GM21528 (cell line): ENCODE data around the gene CPLANE1.

Source experiments
- ATAC-seq: cut with Tn5 transposase; IDR thresholded peaks from one replicate; pipeline ENCODE4 v1.9.1; 2021; ENCODE audit warnings: mild to moderate bottlenecking, moderate library complexity; ENCODE audit not compliant: unreplicated experiment, low FRiP score

Gene CPLANE1

DNA sequence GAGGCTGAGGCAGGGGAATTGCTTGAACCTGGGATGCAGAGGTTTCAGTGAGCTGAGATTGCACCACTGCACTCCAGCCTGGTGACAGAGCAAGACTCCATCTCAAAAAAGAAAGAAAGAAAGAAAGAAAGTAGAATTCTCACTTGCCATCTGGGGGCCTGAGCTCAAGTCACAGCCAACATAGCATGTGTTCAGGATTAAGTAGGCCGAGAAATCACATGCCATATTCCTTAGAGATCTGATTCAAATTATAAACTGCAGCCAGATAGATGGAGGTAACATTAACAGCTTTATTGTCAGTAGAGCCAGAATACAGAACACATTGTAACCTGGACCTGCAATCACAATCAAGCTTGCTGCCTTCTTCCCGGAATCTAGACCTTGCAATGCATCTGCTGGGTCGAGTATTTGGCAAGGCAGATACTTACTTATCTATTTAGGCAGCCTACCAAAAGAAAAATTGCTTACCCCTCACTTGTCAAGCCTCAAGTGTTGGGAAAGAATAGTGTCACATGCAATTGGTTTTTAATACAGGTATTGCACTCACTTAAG, 173.7 kb downstream of the CPLANE1 start:
- ATAC-seq: no peak

DNA sequence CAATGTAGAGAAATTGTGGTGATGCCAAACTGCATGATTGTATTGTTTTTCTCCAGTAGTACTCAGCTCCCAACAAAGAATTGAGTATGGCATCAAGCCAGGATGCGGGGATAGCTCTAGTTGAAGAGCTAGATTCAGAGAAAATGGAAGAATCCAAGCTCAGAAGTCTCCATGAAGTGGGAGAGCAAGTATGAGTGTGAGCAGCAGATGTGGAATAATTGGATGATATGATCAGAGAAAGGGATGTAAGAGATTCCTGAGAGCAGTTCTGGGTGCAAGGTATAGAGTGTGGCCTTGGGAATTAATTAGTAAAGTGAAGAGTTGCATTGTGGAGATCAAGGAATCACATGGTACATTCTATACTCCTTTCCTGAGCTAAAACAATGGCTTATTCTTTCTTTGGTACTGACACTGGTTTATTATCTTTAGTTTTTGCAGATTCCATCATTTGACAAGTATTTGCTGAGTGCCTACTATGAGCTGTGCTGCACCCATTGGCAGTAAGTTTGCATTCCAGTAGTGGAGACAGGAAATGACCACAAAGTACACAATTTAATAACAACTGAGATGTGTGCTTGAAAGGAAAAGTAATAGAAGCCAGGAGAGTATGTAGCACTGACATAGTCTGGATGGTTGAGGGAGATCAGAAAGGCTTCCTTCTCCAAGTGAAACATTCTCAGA, 177.1 kb downstream of the CPLANE1 start:
- ATAC-seq: no peak

DNA sequence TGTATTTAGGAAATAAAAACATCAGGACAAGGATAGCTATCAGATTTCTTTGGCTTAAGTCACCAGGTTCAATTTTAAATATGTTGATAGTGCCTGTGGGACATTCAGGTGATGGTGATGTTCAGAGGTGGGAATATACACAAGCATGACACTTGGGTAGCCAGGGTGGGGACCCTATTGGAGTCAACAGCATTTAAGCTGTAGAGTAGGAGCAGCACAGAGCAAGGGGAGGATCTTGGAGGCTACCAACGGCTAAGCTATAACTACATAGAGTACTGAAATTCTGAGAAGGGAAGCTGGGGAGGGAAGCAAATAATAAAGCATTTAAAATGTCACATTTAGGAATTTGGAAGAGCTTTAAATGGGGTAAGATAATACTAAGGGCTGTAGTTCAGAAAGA, 177.7 kb downstream of the CPLANE1 start:
- no peak for ATAC-seq

GRCh38 chr5:37064442-37064841, 184.7 kb downstream of the CPLANE1 start:
- no peak for ATAC-seq

DNA sequence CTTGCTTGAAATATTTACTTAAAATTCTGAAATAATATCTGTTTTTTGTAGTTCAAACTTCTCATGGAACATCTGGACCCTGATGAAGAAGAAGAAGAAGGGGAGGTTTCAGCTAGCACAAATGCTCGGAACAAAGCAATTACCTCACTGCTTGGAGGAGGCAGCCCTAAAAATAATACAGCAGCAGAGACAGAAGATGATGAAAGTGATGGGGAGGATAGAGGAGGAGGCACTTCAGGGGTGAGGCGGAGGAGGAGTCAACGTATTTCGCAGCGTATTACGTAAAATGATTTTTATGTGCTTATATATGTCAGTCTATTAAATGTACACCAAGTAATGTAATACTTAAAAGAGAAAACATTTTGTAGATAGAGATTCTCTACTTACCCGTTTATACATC, 185.4 kb downstream of the CPLANE1 start:
- no peak for ATAC-seq

GRCh38 chr5:37060030-37060429, 189.1 kb downstream of the CPLANE1 start:
- ATAC-seq: no peak

DNA sequence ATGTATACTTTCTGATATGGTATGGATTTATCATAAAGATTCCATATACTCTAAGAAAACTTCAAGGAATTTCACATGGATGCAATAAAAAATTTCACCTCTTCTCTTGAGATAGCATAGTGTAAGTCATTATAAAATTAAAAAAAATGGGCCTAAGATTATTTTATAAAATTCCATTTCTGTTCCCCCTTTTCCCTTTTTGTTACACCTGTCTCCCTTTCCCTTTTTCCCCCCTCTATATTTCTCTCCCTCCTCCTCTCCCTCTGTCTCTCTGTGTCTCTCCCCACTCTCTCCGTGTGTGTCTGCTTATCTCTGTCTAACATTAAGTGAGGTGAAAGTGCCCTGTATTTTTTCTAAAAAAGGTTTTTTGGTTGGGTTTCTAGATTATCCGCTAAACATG, 192.4 kb downstream of the CPLANE1 start:
- no peak for ATAC-seq
